Parathyroid adenoma (tissue), 2 donors: Measurements from ENCODE around the gene BUB1B.
"Not testable (repeated sequence)": the region's sequence is repeated elsewhere in the genome, so short reads cannot be mapped to it uniquely, and the experiment has no call there.

Experiments
- H2AFZ ChIP-seq: fragments of 300-600 bp; sonication (generic); one replicate; pipeline ENCODE4 v1.7.0; 2017; ENCODE audit warnings: antibody characterized with exemption, mild to moderate bottlenecking
- H3K27ac ChIP-seq: fragments of 300-600 bp; sonication (generic); one replicate; pipeline ENCODE4 v1.7.0; 2017
- H3K27me3 ChIP-seq: fragments of 300-600 bp; sonication (generic); one replicate; pipeline ENCODE4 v1.7.0; 2017; ENCODE audit warnings: low read length; ENCODE audit not compliant: control insufficient read depth, insufficient read depth
- H3K36me3 ChIP-seq: fragments of 300-600 bp; sonication (generic); one replicate; pipeline ENCODE4 v1.7.0; 2017; ENCODE audit warnings: low read length; ENCODE audit not compliant: control insufficient read depth, insufficient read depth
- H3K4me1 ChIP-seq: fragments of 300-600 bp; sonication (generic); one replicate; pipeline ENCODE4 v1.7.0; 2017; ENCODE audit warnings: control low read depth
- H3K4me2 ChIP-seq: fragments of 300-600 bp; sonication (generic); one replicate; pipeline ENCODE4 v1.7.0; 2017; ENCODE audit warnings: low read length
- H3K4me3 ChIP-seq: fragments of 300-600 bp; sonication (generic); one replicate; pipeline ENCODE4 v1.7.0; 2017; ENCODE audit warnings: low read depth, low read length
- H3K79me2 ChIP-seq: fragments of 300-600 bp; sonication (generic); one replicate; pipeline ENCODE4 v1.7.0; 2017; ENCODE audit warnings: control low read depth
- H3K9ac ChIP-seq: fragments of 300-600 bp; sonication (generic); one replicate; pipeline ENCODE4 v1.7.0; 2017; ENCODE audit warnings: mild to moderate bottlenecking
- H3K9me3 ChIP-seq: fragments of 300-600 bp; sonication (generic); one replicate; pipeline ENCODE4 v1.7.0; 2017; ENCODE audit warnings: low read length; ENCODE audit not compliant: control insufficient read depth
- CTCF ChIP-seq: fragments of 300-600 bp; sonication (generic); IDR thresholded peaks from one replicate; pipeline ENCODE4 v1.7.0; 2017; ENCODE audit warnings: antibody characterized with exemption, mild to moderate bottlenecking
- donor health status: primary hyperparathyroidism.

BUB1B gene

GRCh38 chr15:40151991-40152390, 8.9 kb upstream of the BUB1B start:
- H3K27me3 ChIP-seq = no peaks in the 10 kb centered on the region
- H3K79me2 ChIP-seq = no peaks in the 10 kb centered on the region
- no peak overlapping the region for H3K27ac ChIP-seq
- no peaks in the 10 kb centered on the region for H3K36me3 ChIP-seq
- H3K4me2 ChIP-seq = no peak overlapping the region
- no peak overlapping the region for H3K4me3 ChIP-seq
- no peak for TF ChIP-seq CTCF
- H2AFZ ChIP-seq = no peak overlapping the region
- H3K9me3 ChIP-seq = no peaks in the 10 kb centered on the region
- H3K9ac ChIP-seq = no peak overlapping the region
- peaks cover 7% of the 10 kb centered on the region for H3K4me1 ChIP-seq

- H3K4me1 ChIP-seq, H3K9ac ChIP-seq, H3K4me3 ChIP-seq, H3K27me3 ChIP-seq, H3K4me2 ChIP-seq, H3K79me2 ChIP-seq, H3K9me3 ChIP-seq, H3K36me3 ChIP-seq, H3K27ac ChIP-seq, H2AFZ ChIP-seq: not testable (repeated sequence)
Measured at GRCh38 chr15:40154821-40155220, 6.0 kb upstream of the BUB1B start.

GRCh38 chr15:40155270-40155910, 5.5 kb upstream of the BUB1B start:
- no peak overlapping the region for H3K4me3 ChIP-seq
- H3K4me2 ChIP-seq = no peak overlapping the region
- H3K4me1 ChIP-seq = peaks cover 10% of the 10 kb centered on the region
- no peak overlapping the region for H2AFZ ChIP-seq
- H3K36me3 ChIP-seq = no peaks in the 10 kb centered on the region
- no peaks in the 10 kb centered on the region for H3K27me3 ChIP-seq
- TF ChIP-seq CTCF = no peak
- no peak overlapping the region for H3K27ac ChIP-seq
- H3K9ac ChIP-seq = no peak overlapping the region
- no peaks in the 10 kb centered on the region for H3K79me2 ChIP-seq
- H3K9me3 ChIP-seq = no peaks in the 10 kb centered on the region

GRCh38 chr15:40157778-40158447, 3.0 kb upstream of the BUB1B start:
- no peak overlapping the region for H3K27ac ChIP-seq
- H3K9ac ChIP-seq = no peak overlapping the region
- no peak overlapping the region for H3K4me3 ChIP-seq
- peaks cover 12% of the 10 kb centered on the region for H3K4me1 ChIP-seq
- no peaks in the 10 kb centered on the region for H3K27me3 ChIP-seq
- TF ChIP-seq CTCF = no peak
- H3K36me3 ChIP-seq = no peaks in the 10 kb centered on the region
- no peaks in the 10 kb centered on the region for H3K79me2 ChIP-seq
- H2AFZ ChIP-seq = no peak overlapping the region
- H3K4me2 ChIP-seq = no peak overlapping the region
- no peaks in the 10 kb centered on the region for H3K9me3 ChIP-seq

- Histone ChIP-seq H3K27me3 (no peaks in the 10 kb centered on the region), H3K4me2 (no peak overlapping the region), H3K9ac (no peak overlapping the region), H3K36me3 (no peaks in the 10 kb centered on the region), H3K79me2 (no peaks in the 10 kb centered on the region), H3K4me3 (no peak overlapping the region), H3K9me3 (no peaks in the 10 kb centered on the region), H3K4me1 (peaks cover 12% of the 10 kb centered on the region), H3K27ac (no peak overlapping the region), H2AFZ (peak overlapping the region; percentile 57)
- no peak for TF ChIP-seq CTCF
Measured at GRCh38 chr15:40160021-40160420, 848 bp upstream of the BUB1B start.
